HK-2 (cell line): ENCODE data around the gene CASK.

ENCODE experiments used
- DNase-seq: peaks from one replicate; pipeline ENCODE4 v3.0.0-alpha.2; 2018; ENCODE audit not compliant: unreplicated experiment

Gene CASK

GRCh38 chrX:41580423-41581064, 342.8 kb downstream of the CASK start:
- DNase-seq: no peak

- no peak for DNase-seq
Measured at GRCh38 chrX:41563876-41564275, 359.5 kb downstream of the CASK start.

GRCh38 chrX:41561045-41561444, 362.3 kb downstream of the CASK start:
- DNase-seq: peak; percentile 25

- no peak for DNase-seq
Measured at GRCh38 chrX:41559235-41560052, 363.9 kb downstream of the CASK start.

- no peak for DNase-seq
Measured at GRCh38 chrX:41558531-41558930, 364.8 kb downstream of the CASK start.

GRCh38 chrX:41556958-41557357, 366.4 kb downstream of the CASK start:
- no peak for DNase-seq

GRCh38 chrX:41553688-41554087, 369.7 kb downstream of the CASK start:
- no peak for DNase-seq

- DNase-seq: no peak
Measured at GRCh38 chrX:41548411-41548810, 374.9 kb downstream of the CASK start.

GRCh38 chrX:41543668-41544067, 379.7 kb downstream of the CASK start:
- DNase-seq: no peak

- no peak for DNase-seq
Measured at GRCh38 chrX:41543025-41543424, 380.3 kb downstream of the CASK start.

GRCh38 chrX:41542536-41542935, 380.8 kb downstream of the CASK start:
- DNase-seq: no peak

- DNase-seq: no peak
Measured at GRCh38 chrX:41542135-41542534, 381.2 kb downstream of the CASK start.

- no peak for DNase-seq
Measured at GRCh38 chrX:41541386-41541785, 382.0 kb downstream of the CASK start.

- DNase-seq: no peak
Measured at GRCh38 chrX:41538707-41539106, 384.6 kb downstream of the CASK start.

GRCh38 chrX:41530085-41530484, 393.3 kb downstream of the CASK start:
- no peak for DNase-seq

- no peak for DNase-seq
Measured at GRCh38 chrX:41529221-41529620, 394.1 kb downstream of the CASK start.

GRCh38 chrX:41528784-41529183, 394.6 kb downstream of the CASK start:
- no peak for DNase-seq

GRCh38 chrX:41526925-41527324, 396.4 kb downstream of the CASK start:
- DNase-seq: peak; percentile 55

- no peak for DNase-seq
Measured at GRCh38 chrX:41526271-41526670, 397.1 kb downstream of the CASK start.

GRCh38 chrX:41522671-41523070, 400.7 kb downstream of the CASK start:
- no peak for DNase-seq

GRCh38 chrX:41522081-41522480, 401.3 kb downstream of the CASK start:
- DNase-seq: no peak

- DNase-seq: no peak
Measured at GRCh38 chrX:41519468-41519867, 403.9 kb downstream of the CASK start.

- no peak for DNase-seq
Measured at GRCh38 chrX:41518841-41519220, 404.5 kb downstream of the CASK start.
